HT-29 (cell line): ENCODE data around the gene ACYP2. TPM values are rescaled to one million over a fixed set of nuclear protein-coding genes. Genes with fewer than 3 reads are reported as not detected.

Experiments
- small RNA-seq: library from RNA; depleted of rRNA; stranded (forward); fragments of <200 nt; gene quantifications from one replicate; pipeline ENCODE3, GENCODE V24; 2014
- total RNA-seq: library from RNA; depleted of rRNA; stranded (reverse); fragments of >200 nt; shearing (Covaris generic); gene quantifications from 2 replicates; pipeline ENCODE4 v1.2.3, GENCODE V29; 2014; rRNA removed

Gene ACYP2
- total RNA-seq, 1 experiment from 2014 or later = 8.4 TPM

Small RNAs within 50 kb of the gene (small RNA-seq; reads per million reads assigned to genes)
- gene RNU7-172P = not detected

Other genes with a start within 250 kb of the ACYP2 start
- gene PSME4, start 144.6 kb upstream of the ACYP2 start, total RNA-seq = 21.9 and 25.9 TPM in 2 replicates
- 0.13 TPM in 1 of 2 replicates, not detected in the other for gene TSPYL6, start 140.6 kb downstream of the ACYP2 start, total RNA-seq